GM19468 (cell line): Measurements from ENCODE around the gene TRIML2.
"Not testable (repeated sequence)": the region's sequence is repeated elsewhere in the genome, so short reads cannot be mapped to it uniquely, and the experiment has no call there.

Source experiments
- ATAC-seq: cut with Tn5 transposase; IDR thresholded peaks from one replicate; pipeline ENCODE4 v1.9.1; 2021; ENCODE audit warnings: mild to moderate bottlenecking, moderate library complexity, moderate number of reproducible peaks; ENCODE audit not compliant: unreplicated experiment; ENCODE audit errors: extremely low read depth

Gene TRIML2

DNA sequence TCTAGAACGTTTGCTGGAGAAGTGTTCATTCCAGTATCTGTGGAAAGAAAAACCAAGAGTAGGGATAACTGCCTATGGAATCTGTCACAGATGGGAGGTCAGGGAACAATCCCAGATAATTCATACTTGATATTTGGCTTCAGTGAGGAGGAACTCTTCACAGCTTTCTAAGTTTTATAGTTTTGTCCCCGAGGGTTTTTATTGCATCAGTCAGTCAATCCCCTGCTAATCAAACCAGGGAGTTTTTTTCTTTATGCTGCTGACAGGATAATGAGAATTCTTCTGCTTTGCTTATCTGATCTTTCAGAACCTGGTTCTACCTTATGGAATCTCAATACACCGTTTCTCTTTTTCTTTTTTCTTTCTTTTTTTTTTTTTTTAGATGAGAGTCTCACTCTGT lies 633 bp upstream of the TRIML2 start:
- no peak for ATAC-seq

DNA sequence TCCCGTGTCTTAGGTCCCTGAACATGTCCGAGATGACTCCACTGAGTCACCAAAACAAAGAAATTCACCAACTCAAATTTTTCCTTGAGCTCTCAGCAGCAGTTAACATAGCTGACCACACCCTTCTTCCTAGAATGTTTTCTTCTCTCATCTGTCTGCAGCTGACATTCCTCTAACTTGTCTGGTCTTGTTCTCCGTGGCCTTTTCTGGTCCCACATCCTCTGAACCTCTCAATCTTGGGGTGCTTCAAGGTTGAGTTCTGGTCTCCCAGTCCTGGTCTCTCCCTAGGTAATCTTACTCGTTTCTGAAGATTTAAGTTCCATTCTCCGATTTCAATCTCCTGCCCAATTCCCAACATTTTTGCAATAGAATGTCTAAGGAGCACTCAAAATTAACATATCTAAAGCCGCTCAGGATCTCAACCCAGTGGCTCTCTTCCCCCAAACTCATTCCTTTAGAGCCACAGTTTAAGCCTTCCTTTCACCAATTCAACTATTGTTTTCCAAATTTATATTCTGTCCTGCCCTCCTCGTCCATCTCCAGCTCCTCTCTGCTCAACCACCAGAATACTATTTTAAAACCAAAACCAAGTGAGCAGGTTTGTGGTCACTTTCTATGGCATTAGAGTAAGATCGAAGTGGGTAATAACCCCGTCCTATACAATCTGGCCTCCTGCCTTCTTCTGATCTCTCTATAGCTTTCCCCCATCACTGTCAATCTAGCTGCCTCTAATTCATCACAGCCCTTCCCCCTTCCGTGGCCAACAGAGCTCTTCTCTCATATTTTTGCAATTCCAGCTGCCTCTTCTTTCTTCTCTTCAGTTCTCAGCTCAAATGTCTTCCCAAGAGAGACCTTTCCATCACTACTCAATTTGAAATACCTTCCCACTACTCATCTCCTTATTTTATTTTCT lies 1.2 kb downstream of the TRIML2 start:
- ATAC-seq = no peak

DNA sequence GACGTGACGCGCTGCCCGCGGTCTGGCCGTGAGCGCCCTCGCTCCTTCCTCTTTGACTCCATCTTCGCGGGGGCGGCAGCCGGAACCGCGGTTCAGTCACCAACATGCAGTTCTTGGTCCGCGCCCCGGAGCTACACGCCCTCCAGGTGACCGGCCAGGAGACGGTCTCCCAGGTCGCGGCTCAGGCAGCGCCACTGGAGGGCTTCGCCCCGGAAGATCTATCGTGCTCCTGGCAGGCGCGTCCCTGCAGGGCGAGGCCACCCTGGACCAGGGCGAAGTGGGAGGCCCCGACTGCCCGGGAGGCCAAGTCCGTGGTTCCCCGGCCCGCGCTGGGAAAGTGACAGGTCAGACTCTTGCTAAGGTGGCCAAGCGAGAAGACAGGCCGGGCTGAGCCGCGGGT lies 2.9 kb downstream of the TRIML2 start:
- no peak for ATAC-seq

DNA sequence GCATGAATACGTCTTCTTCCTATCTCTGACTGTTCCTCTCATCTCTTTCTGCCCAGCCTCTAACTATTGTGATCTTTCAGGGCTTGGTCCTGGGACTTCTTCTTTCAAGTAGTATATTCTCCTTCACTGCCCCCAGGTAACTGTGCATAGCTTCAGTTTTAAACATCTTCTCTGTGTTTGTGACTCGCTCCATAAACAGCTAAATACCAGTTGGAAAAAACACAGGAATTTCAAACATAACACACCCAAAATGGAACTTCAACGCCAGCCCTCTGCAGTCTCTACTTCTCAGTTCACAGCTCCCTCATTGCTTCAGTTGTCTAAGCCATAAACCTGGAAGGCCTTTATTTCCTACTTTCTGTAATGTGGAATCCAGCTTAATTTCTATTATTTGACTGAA lies 16.6 kb downstream of the TRIML2 start:
- ATAC-seq = no peak

DNA sequence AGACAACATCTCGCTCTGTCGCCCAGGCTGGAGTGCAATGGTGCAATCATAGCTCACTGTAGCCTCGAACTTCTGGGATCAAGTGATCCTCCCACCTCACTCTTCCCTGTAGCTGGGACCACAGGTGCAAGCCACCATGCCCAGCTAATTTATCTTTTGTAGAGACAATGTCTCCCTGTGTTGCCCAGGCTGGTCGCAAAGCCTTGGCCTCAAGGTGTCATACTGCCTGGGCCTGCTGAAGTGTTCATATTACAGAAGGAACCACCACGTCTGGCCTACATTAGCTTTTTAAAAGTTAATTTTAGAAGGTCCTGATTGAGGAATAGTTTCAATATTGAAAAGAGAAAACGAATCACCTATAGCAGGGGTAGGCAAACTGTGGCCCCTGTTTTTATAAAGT lies 22.5 kb downstream of the TRIML2 start:
- ATAC-seq = no peak

DNA sequence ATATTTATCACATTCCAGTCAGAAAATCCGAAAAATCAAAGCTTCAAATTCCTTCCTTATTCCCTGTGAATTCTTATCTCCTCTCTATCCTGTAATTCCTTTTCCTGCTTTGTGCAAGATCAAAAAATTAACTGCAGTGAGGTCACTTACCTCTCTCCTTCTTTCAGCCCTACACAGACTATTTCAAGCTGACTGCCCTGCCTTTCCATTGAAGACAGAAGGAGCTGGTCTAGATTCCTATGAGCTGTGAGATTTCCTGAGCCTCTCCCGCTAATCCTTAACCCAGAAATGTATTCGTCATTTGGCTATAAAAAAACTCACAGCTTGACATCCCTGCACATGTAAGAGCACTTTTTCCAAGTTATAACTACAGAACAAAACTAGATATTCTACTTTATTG lies 26.6 kb downstream of the TRIML2 start:
- ATAC-seq = no peak

DNA sequence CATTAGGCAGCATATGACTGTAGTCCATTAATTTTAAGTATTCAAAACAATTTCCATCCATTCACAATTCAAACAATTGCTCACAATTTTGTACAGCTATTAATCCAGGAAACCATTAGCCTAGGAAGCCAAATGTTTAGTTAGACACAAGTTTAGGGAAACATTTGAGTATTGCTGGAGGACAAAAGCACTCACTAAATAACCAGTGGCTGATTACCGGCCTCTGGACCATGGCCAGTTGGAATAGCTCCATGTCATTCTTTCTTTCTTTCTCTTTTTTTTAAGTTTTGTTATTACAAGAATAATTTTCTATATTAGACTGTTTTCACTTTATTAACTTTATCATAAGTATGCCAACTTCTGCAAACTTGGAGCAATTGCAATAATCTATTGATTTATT lies 31.3 kb downstream of the TRIML2 start:
- ATAC-seq = no peak

DNA sequence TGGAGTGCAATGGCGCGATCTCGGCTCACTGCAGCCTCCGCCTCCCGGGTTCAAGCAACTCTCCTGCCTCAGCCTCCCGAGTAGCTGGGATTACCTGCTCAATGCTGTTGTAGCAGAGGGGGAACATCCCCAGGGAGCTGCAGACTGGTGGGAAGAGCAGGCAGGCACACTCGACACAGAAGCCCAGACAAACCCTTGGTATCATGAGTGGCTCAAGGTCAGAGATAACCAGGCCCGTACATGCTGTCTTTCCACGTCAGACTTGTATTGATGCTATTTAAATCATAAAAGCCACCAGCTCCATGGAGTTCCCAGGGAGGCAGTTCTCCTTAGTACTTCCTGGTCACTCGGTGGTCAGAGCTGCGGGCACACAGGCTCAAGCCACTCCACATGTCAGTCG lies 33.2 kb downstream of the TRIML2 start:
- no peak for ATAC-seq

DNA sequence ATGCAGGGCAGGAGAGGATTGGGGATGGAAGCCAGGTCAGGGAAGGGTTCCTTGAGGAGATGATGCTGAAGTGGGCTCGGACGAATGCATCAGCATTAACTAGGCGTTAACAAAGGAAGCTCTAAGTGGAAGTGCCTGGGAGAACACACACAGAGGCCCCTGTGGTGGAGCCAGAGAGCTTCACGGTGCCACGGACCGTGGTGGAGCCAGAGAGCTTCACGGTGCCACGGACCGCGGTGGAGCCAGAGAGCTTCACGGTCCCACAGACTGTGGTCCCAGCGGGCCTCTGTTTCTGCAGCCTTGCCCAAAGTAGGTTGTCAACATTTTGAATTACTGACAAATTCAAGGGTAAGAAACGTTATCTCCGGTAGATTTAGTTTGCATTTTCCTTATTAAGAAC lies 48.3 kb downstream of the TRIML2 start:
- no peak for ATAC-seq

DNA sequence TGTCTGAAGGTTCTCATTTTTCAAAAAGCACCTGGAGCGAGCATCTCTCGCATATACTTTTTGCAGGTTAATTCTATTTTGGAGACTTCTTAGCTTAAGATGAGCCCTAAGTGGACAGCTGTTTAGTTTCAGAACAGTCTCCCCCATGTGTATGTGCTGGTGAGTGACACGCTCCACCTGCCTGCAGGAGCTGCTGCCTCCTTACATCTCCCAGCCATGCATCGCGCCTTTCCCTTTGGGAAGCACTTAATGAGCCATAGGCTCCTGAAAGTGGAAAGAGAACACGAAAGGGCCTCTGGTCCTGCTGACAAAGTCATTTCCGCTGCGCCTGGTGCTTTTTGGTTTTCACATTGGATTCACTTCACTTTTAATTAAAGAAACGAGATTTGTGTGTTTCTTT lies 56.1 kb downstream of the TRIML2 start:
- no peak for ATAC-seq

DNA sequence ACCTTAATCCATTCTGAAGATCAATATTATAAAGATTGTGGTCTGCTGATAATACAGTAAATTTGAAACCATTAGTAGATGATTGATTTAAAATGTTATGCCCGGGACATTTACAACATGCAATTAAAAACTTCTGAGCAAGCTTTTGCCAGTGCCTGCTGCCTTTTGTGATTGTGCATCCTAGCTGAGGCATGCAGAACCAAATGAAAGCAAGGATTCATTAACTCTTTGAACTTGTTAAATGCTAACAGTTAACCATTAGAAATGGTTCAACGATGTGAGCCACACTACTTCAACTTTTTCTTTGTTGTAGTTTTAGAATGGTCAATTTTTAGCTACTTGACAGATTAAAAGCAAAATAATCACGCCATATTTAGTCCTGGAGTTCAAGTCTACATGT lies 62.7 kb downstream of the TRIML2 start:
- ATAC-seq = no peak

DNA sequence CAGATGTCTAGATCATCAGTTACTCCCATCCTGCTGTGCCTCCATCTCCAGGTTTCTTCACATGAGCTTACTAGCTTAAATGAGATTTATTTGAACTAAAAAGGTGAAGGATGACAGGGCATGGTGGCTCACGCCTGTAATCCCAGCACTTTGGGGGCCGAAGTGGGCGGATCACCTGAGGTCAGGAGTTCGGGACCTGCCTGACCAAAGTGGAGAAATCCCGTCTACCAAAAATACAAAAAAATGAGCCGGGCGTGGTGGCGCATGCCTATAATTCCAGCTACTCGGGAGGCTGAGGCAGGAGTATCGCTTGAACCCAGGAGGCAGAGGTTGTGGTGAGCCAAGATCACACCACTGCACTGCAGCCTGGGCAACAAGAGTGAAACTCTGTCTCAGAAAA lies 63.9 kb downstream of the TRIML2 start:
- not testable (repeated sequence) for ATAC-seq

DNA sequence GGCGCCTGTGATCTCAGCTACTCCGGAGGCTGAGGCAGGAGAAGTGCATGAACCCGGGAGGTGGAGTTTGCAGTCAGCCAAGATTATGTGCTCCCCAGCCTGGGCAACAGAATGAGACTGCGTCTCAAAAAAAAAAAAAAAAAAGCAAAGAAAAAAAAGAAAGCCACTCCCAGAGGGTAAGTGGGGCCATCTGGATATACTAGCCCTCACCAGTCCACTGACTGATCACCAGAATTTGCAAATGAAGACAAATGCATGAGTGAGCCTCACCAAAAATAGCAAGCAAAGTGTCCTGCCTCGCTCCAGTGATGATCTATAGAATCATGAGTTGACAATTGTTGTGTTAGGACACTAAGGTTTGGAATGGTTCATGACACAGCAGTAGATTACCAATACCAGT lies 66.2 kb downstream of the TRIML2 start:
- no peak for ATAC-seq

DNA sequence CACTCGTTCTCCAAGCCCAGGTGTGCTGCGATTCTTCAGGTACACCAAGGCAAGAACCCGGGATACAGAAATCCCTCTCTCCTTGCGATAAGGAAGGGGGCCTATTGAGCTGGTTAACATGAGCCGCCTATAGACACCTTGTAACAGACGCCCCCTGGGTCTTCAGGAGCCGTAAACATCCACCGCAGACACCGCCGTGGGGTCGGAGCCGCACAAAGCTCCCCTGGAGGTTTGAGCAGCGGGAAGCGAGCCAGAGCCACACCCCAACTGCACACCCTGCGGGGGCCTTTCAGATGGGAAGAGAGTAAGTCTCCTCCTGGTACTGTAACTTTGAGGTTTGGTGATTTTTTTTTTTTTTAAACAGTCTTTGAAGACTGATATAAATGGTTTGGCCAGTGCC lies 67.2 kb downstream of the TRIML2 start:
- ATAC-seq = no peak

DNA sequence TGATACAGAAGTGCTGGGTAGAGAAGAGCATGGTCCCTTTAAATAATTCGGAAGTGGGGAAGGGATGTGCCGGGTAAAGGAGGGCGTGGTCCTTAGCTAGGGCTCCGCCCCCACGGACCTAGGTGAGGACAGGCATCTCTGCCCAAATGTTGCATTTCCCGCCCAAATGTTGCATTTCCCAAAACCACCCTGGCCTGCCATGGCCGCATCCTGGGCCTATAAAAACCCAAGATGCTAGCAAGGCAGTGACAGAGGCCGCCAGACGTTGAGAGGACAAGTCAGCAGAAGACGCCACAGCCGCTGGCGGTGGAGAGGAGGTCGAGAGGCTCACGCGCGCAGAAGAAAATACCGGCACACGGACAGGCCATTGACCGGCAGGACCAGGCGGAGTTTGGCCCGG lies 67.7 kb downstream of the TRIML2 start:
- ATAC-seq = no peak
